ENCODE measurements around the gene UBTF. TPM values are rescaled to one million over a fixed set of nuclear protein-coding genes. Genes with fewer than 3 reads are reported as not detected.

UBTF gene
- total RNA-seq, 2 experiments from 2014 or later = 170 to 175 TPM

DNA sequence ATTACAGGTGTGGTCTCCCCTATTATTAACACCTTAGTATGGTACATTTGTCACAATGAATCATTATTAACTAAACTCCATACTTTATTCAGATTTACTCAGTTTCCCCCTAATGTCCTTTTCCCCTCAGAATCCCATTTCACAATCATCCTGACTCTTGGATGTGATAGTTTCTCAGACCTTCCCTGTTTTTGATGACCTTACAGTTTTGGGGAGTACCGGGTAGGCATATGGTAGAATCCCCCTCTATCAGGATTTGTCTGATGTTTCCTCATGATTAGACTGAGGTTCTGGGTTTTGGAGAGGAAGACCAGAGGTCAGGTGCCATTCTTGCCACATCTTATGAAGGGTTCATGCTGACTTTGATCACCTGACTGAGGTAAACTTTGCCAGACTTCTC is 55.0 kb downstream of the UBTF start:
- ChIA-PET CTCF (interaction anchor here (1.2 kb wide), 1 partner anchor 31 kb away, joined by 5 read pairs; no protein-coding TSS in a partner anchor), POLR2A (no interaction called here)

DNA sequence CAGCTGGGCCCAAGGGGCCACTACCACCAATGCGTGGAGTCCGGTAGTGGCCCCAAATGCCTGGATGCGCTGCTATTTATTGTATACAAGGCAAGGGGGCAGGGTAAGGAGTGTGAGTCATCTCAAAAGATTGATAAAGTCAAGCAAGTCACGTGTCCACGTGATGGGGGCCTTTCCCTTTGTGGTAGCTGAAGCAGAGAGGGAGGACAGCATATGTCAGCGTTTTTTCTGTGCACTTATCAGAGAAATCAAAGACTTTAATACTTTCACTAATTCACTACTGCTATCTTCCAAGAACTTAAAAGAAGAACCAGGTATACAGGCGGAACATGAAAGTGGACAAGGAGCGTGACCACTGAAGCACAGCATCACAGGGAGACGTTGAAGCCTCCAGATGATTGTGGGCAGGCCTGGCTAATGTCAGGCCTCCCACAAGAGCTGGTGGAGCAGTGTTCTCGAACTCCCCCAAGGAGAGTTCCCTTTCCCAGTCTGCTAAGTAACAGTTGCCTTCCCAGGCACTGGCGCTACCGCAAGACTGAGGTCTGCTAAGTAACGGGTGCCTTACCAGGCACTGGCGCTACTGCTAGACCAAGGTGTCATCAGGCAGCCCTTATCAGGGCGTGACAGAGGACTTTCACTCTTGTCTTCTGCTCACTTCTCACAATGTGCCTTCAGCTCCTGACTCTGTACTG is 59.8 kb downstream of the UBTF start:
- ChIA-PET CTCF (interaction anchor here (0.5 kb wide), 1 partner anchor 19 kb away, joined by 3 read pairs; no protein-coding TSS in a partner anchor), POLR2A (no interaction called here)

DNA sequence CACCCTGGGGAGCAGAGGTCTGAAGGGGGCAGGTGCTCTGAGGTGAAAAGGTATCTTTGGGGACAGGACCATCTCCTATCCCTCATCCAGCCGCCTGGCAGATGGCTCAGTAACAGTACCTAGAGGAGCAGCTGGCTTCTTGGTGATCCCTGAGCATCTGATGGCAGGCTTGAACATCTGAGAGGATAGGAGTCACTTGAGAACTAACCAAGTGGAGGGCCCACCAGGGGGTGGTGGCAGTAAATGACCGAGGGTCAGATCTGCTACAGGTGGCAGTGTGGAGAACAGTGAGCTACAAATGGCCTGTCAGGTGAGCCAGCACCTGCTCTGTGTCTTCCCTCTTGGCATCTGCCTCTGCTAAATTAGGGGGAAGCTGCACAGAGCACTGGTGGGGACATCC is 64.0 kb downstream of the UBTF start:
- POLR2A ChIA-PET = no interaction called here
- CTCF ChIA-PET = interaction anchor here (0.7 to 1.4 kb wide), 2 partner anchors 11 to 13 kb away, joined by 3 read pairs; no protein-coding TSS in a partner anchor

Other genes with a start within 250 kb of the UBTF start
- gene NAGS, start 215.1 kb downstream of the UBTF start, total RNA-seq = 1 to 10 TPM in 1 of 2 experiments, under 1 TPM in 1; 0.63 to 1.1 TPM
- 10 to 100 TPM; 29.5 to 31.0 TPM for gene TMEM101, start 204.7 kb downstream of the UBTF start, total RNA-seq
- 10 to 100 TPM; 91.3 to 95.4 TPM for gene LSM12, start 153.0 kb downstream of the UBTF start, total RNA-seq
- gene G6PC3, start 148.9 kb downstream of the UBTF start, total RNA-seq = 10 to 100 TPM; 36.5 to 37.8 TPM
- 10 to 100 TPM; 18.9 to 20.7 TPM for gene HDAC5, start 96.0 kb downstream of the UBTF start, total RNA-seq
- 10 to 100 TPM; 16.7 to 17.5 TPM for gene HROB, start 77.7 kb downstream of the UBTF start, total RNA-seq
- under 1 TPM; 0.15 to 0.23 TPM for gene ASB16, start 49.0 kb downstream of the UBTF start, total RNA-seq
- 10 to 100 TPM; 17.6 to 17.8 TPM for gene TMUB2, start 32.7 kb downstream of the UBTF start, total RNA-seq
- 100 to 1,000 TPM; 102 to 104 TPM for gene ATXN7L3, start 19.8 kb downstream of the UBTF start, total RNA-seq
- not detected for gene SLC4A1, start 48.5 kb upstream of the UBTF start, total RNA-seq
- under 1 TPM in 1 of 2 experiments, not detected in 1; 0.34 TPM for gene RUNDC3A, start 88.9 kb upstream of the UBTF start, total RNA-seq
- 100 to 1,000 TPM; 171 to 176 TPM for gene SLC25A39, start 105.1 kb upstream of the UBTF start, total RNA-seq
- gene GRN, start 125.6 kb upstream of the UBTF start, total RNA-seq = 10 to 100 TPM; 42.6 to 46.7 TPM
- under 1 TPM; 0.19 to 0.36 TPM for gene FAM171A2, start 144.2 kb upstream of the UBTF start, total RNA-seq
- gene ITGA2B, start 170.0 kb upstream of the UBTF start, total RNA-seq = under 1 TPM; 0.23 to 0.31 TPM